D721Med (cell line): ENCODE results near the gene BRD1.

Experiments
- DNase-seq: peaks from one replicate; pipeline ENCODE4 v3.0.0; 2011; ENCODE audit warnings: low spot score; ENCODE audit not compliant: insufficient read length
- FAIRE-seq: peaks from 2 replicates; lab custom pipeline; 2011; peaks lifted over from hg19 to GRCh38; lab: Jason Lieb, UNC
- CTCF ChIP-seq: IDR thresholded peaks from 2 replicates; pipeline ENCODE4 v1.5.1; 2012; ENCODE audit warnings: mild to moderate bottlenecking, control low read depth; ENCODE audit not compliant: insufficient read depth; ENCODE audit errors: missing control alignments

The BRD1 gene

DNA sequence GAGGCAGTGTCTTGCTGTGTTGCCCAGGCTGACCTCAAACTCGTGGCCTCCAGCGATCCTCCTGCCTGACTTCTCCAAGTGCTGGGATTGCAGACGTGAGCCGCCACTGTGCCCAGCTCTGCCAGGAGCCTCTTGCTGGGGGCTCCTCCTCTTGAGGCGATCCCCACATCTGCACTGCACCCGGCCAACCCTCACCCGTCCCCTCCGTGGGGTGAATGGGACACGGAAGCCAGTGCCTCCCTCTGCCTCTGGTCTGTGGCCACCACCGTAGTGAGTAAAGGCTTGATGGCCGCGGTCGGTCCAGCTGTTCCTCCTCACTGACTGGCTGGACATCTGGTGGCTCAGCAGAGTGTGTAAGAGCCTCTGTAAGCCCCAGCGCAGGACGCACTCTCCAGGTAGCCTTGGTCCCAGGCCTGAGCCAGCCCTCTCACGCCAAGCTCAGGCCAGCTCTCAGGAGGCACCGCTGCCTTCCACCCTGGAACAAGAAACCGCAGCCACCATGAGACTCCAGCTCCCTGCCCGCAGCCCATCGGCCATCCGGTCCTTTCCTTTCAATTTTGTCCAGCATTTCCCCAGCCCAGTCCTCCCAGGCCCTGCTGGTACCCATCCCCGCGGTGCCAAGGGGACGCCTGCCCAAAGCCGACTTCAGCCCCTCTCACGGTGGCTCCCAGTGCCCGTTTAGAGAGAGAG is 100.3 kb downstream of the BRD1 start:
- no peak for TF ChIP-seq CTCF
- DNase-seq: no peak
- FAIRE-seq: no peak

GRCh38 chr22:49726701-49727101 is 101.0 kb downstream of the BRD1 start:
- FAIRE-seq (no peak), DNase-seq (no peak)
- no peak for TF ChIP-seq CTCF

DNA sequence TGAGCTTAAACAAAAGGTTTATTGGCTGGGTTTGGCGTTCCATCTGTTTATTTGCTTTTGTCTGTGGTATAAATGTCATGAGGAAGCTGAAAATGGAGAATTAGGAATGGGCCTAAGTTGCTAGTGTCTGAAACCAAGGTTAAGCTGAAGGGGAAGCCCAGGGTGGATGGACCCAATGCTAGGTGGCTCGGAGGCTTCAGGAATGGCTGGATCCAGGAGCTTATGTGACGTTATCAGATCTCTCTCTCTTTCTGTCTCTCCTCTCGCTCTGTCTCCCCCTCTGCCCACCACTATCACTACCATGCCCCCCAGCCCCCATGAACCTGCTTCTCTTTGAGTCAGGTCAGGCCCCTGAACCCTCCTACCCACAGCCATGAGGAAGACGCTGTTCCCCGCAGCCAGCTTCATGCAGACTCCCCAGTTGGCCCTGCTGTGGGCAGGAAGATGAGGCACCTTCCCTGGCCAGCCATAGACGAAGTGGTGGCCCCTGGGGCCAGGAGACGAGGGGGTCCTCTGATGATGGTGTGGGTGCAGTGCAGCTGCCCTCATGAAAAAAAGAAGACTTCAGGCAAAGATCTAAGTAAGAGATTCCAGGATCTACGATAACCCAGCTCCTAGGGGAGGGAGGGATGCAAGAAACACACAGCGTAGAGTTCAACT is 101.5 kb downstream of the BRD1 start:
- TF ChIP-seq CTCF: no peak
- FAIRE-seq: no peak
- DNase-seq: no peak

GRCh38 chr22:49725516-49725915 is 102.2 kb downstream of the BRD1 start:
- no peak for TF ChIP-seq CTCF
- FAIRE-seq (no peak), DNase-seq (no peak)

DNA sequence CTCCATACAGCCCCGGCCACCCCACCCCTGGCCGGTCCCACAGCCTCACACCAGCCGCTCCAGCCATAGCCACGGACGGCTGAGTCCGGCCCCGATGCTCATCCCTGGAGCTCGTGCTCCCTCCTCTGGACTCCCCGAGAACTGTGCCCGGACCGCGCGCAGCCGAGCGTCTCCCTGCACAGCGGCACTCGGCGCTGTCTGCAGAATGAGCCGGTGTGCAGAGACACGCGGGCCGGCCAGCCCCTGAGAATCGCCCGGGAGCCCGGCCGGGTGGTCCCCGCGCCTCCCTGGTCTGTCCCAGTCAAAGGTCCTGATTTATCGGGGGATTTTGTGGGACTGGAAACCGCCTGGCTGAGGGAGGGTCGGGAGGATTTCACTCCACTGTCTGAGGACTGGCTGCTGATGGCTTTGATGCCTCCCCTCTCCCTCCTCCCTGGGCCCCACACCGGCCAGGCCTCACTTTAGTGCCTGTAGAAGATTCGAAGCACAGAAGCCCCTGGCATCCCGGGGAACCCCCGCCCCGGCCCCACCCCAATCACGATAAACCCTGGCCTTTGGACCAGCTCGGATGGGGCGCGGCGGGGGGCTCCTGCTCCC is 102.7 kb downstream of the BRD1 start:
- peak; percentile 50 for DNase-seq
- TF ChIP-seq CTCF: peak; percentile 46
- FAIRE-seq: no peak

GRCh38 chr22:49724030-49724892 is 103.4 kb downstream of the BRD1 start:
- FAIRE-seq (no peak), DNase-seq (no peak)
- TF ChIP-seq CTCF: no peak
